ENCODE measurements around the gene GRK1. TPM values are rescaled to one million over a fixed set of nuclear protein-coding genes. Genes with fewer than 3 reads are reported as not detected.

The GRK1 gene
- total and polyA plus RNA-seq, 2 experiments from 2014 or later, result not detected

- H3K27ac ChIP-seq, result no peak overlapping the region
- no peak overlapping the region for H3K9ac ChIP-seq
- H2AFZ ChIP-seq, result no peak overlapping the region
- H4K20me1 ChIP-seq (ENCODE audit: insufficient read depth), result no peaks in the 10 kb centered on the region
- no peak overlapping the region for H3K4me3 ChIP-seq
- peaks cover 8% of the 10 kb centered on the region for H3K27me3 ChIP-seq (replicated peaks; ENCODE audit: insufficient read depth)
- H3K4me1 ChIP-seq (ENCODE audit: insufficient read depth), result no peaks in the 10 kb centered on the region
- in situ Hi-C loops (cut with MboI), result no loop called here
- no peaks in the 10 kb centered on the region for H3K36me3 ChIP-seq (ENCODE audit: low read depth)
- WGBS, 2 experiments (ENCODE audit: low coverage in 1 of 2, low lambda C conversion rate in 2 of 2, missing lambda C conversion rate in 2 of 2), result 50 to 52% methylated on average over 21 of the region's 21 CpGs
- no peak for DNase-seq
- no peaks in the 10 kb centered on the region; the same call in 1 of the 2 replicates for H3F3A ChIP-seq (ENCODE audit: insufficient read depth)
- TF ChIP-seq EZH2 (IDR thresholded peaks at IDR 0.05; ENCODE audit: insufficient read depth, poor library complexity, severe bottlenecking), result no peak
- no peak for TF ChIP-seq EZH2phosphoT487 (IDR thresholded peaks at IDR 0.05; ENCODE audit: insufficient read depth, low read depth)
- H3K9me3 ChIP-seq (ENCODE audit: low read depth), result no peaks in the 10 kb centered on the region
- H3K9me2 ChIP-seq (ENCODE audit: insufficient read depth), result no peaks in the 10 kb centered on the region
- no peak overlapping the region for H3K4me2 ChIP-seq (ENCODE audit: unreplicated experiment)
- H3K79me2 ChIP-seq (ENCODE audit: insufficient read depth), result no peaks in the 10 kb centered on the region
These were observed 2.0 kb upstream of the GRK1 start for GRCh38 chr13:113664751-113665596.

GRCh38 chr13:113665597-113666328 is 1.3 kb upstream of the GRK1 start:
- 57 to 89% methylated on average over 1 to 2 of the region's 3 CpGs for WGBS, 2 experiments (ENCODE audit: low coverage in 1 of 2, low lambda C conversion rate in 2 of 2, missing lambda C conversion rate in 2 of 2)
- no peaks in the 10 kb centered on the region for H3K36me3 ChIP-seq (ENCODE audit: low read depth)
- no peak overlapping the region for H3K4me2 ChIP-seq (ENCODE audit: unreplicated experiment)
- H3K9ac ChIP-seq, result no peak overlapping the region
- H3F3A ChIP-seq (ENCODE audit: insufficient read depth), result no peaks in the 10 kb centered on the region; the same call in 1 of the 2 replicates
- no peaks in the 10 kb centered on the region for H3K9me2 ChIP-seq (ENCODE audit: insufficient read depth)
- no peaks in the 10 kb centered on the region for H4K20me1 ChIP-seq (ENCODE audit: insufficient read depth)
- in situ Hi-C loops (cut with MboI), result no loop called here
- H3K27ac ChIP-seq, result no peak overlapping the region
- H3K4me3 ChIP-seq, result no peak overlapping the region
- no peaks in the 10 kb centered on the region for H3K79me2 ChIP-seq (ENCODE audit: insufficient read depth)
- H2AFZ ChIP-seq, result no peak overlapping the region
- H3K27me3 ChIP-seq (replicated peaks; ENCODE audit: insufficient read depth), result peaks cover 8% of the 10 kb centered on the region
- no peak for DNase-seq
- H3K9me3 ChIP-seq (ENCODE audit: low read depth), result no peaks in the 10 kb centered on the region
- H3K4me1 ChIP-seq (ENCODE audit: insufficient read depth), result no peaks in the 10 kb centered on the region
- no peak for TF ChIP-seq EZH2 (IDR thresholded peaks at IDR 0.05; ENCODE audit: insufficient read depth, poor library complexity, severe bottlenecking)
- TF ChIP-seq EZH2phosphoT487 (IDR thresholded peaks at IDR 0.05; ENCODE audit: insufficient read depth, low read depth), result no peak

GRCh38 chr13:113666329-113666670 is 719 bp upstream of the GRK1 start:
- no peak for DNase-seq
- H3K79me2 ChIP-seq (ENCODE audit: insufficient read depth), result no peaks in the 10 kb centered on the region
- H3K9me2 ChIP-seq (ENCODE audit: insufficient read depth), result no peaks in the 10 kb centered on the region
- H4K20me1 ChIP-seq (ENCODE audit: insufficient read depth), result no peaks in the 10 kb centered on the region
- no peak overlapping the region for H3K27ac ChIP-seq
- TF ChIP-seq EZH2phosphoT487 (IDR thresholded peaks at IDR 0.05; ENCODE audit: insufficient read depth, low read depth) (no peak), EZH2 (IDR thresholded peaks at IDR 0.05; ENCODE audit: insufficient read depth, poor library complexity, severe bottlenecking) (no peak)
- no peak overlapping the region for H3K4me3 ChIP-seq
- H3K4me2 ChIP-seq (ENCODE audit: unreplicated experiment), result no peak overlapping the region
- H3K36me3 ChIP-seq (ENCODE audit: low read depth), result no peaks in the 10 kb centered on the region
- H3K27me3 ChIP-seq (replicated peaks; ENCODE audit: insufficient read depth), result peaks cover 8% of the 10 kb centered on the region
- no peak overlapping the region for H3K9ac ChIP-seq
- no peak overlapping the region for H2AFZ ChIP-seq
- H3F3A ChIP-seq (ENCODE audit: insufficient read depth), result no peaks in the 10 kb centered on the region; the same call in 1 of the 2 replicates
- in situ Hi-C loops (cut with MboI), result no loop called here
- H3K4me1 ChIP-seq (ENCODE audit: insufficient read depth), result no peaks in the 10 kb centered on the region
- WGBS, 2 experiments (ENCODE audit: low coverage in 1 of 2, low lambda C conversion rate in 2 of 2, missing lambda C conversion rate in 2 of 2), result 90 to 95% methylated on average over 2 of the region's 2 CpGs
- no peaks in the 10 kb centered on the region for H3K9me3 ChIP-seq (ENCODE audit: low read depth)

DNA sequence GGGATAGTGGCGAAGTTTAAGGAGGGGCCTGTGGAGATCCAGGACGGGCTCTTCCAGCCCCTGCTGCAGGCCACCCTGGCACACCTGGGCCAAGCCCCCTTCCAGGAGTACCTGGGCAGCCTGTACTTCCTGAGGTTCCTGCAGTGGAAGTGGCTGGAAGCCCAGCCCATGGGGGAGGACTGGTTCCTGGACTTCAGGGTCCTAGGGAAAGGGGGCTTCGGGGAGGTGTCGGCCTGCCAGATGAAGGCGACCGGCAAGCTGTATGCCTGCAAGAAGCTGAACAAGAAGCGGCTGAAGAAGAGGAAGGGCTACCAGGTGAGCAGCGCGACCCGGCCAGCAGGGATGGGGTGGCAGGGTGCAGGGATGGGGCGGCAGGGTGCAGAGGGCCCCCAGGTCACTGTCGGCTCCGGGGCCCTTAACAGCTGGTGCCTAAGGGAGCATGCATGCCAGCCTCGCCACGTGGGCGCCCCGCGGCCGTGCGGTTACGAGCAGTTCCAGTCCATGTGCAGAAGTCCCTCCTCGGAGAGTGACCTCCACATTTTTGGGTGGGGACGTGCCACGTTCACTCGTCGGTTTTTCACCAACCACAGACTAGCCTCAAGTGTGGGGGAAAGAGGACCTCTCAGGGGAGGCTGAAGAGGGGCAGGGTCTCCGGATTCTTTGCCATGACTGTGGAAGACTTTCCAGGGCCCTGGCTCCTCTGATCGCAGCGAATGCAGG is 912 bp downstream of the GRK1 start:
- no peak overlapping the region for H3K9ac ChIP-seq
- no peaks in the 10 kb centered on the region for H3K9me3 ChIP-seq (ENCODE audit: low read depth)
- H3K4me2 ChIP-seq (ENCODE audit: unreplicated experiment), result no peak overlapping the region
- H4K20me1 ChIP-seq (ENCODE audit: insufficient read depth), result no peaks in the 10 kb centered on the region
- no peak for TF ChIP-seq EZH2phosphoT487 (IDR thresholded peaks at IDR 0.05; ENCODE audit: insufficient read depth, low read depth)
- no peak for TF ChIP-seq EZH2 (IDR thresholded peaks at IDR 0.05; ENCODE audit: insufficient read depth, poor library complexity, severe bottlenecking)
- no peak for DNase-seq
- no peaks in the 10 kb centered on the region for H3K36me3 ChIP-seq (ENCODE audit: low read depth)
- no peak overlapping the region for H3K27ac ChIP-seq
- in situ Hi-C loops (cut with MboI), result no loop called here
- H3K9me2 ChIP-seq (ENCODE audit: insufficient read depth), result no peaks in the 10 kb centered on the region
- H3K27me3 ChIP-seq (replicated peaks; ENCODE audit: insufficient read depth), result peaks cover 8% of the 10 kb centered on the region
- 79 to 81% methylated on average over 28 to 29 of the region's 29 CpGs for WGBS, 2 experiments (ENCODE audit: low coverage in 1 of 2, low lambda C conversion rate in 2 of 2, missing lambda C conversion rate in 2 of 2)
- no peak overlapping the region for H2AFZ ChIP-seq
- H3K4me3 ChIP-seq, result no peak overlapping the region
- no peaks in the 10 kb centered on the region for H3K79me2 ChIP-seq (ENCODE audit: insufficient read depth)
- H3K4me1 ChIP-seq (ENCODE audit: insufficient read depth), result no peaks in the 10 kb centered on the region
- H3F3A ChIP-seq (ENCODE audit: insufficient read depth), result no peaks in the 10 kb centered on the region; the same call in 1 of the 2 replicates
